B cell (primary cell): ENCODE measurements around the gene EHD1. TPM values are rescaled to one million over a fixed set of nuclear protein-coding genes. Genes with fewer than 3 reads are reported as not detected.

Source experiments
- ATAC-seq: fragments of 200-7000 bp; cut with Tn5 transposase; one replicate; pipeline ENCODE4 v1.10.0; 2021; ENCODE audit warnings: low read depth, mild to moderate bottlenecking, moderate number of reproducible peaks, moderate library complexity
- CTCF ChIA-PET: fragments of 350-600 bp; sonication (Branson Sonifier 250); formaldehyde crosslinking; loops from one replicate; lab custom pipeline; 2021; ENCODE audit warnings: antibody characterized with exemption, inconsistent platforms; lab: Charles Lee
- POLR2A ChIA-PET: fragments of 350-600 bp; sonication (Branson Sonifier 250); formaldehyde crosslinking; loops from one replicate; lab custom pipeline; 2021; ENCODE audit warnings: antibody characterized with exemption; lab: Charles Lee
- DNase-seq: peaks from one replicate; pipeline ENCODE4 v3.0.0; 2013
- H2AFZ ChIP-seq: 2 replicates; pipeline ENCODE4 v1.6.1; 2012; ENCODE audit warnings: mild to moderate bottlenecking, low read depth, low read length; ENCODE audit not compliant: insufficient read depth, poor library complexity, severe bottlenecking
- H3K27ac ChIP-seq, 2 donors: 1 replicate in 1 of 2; 2 replicates in 1 of 2; pipeline ENCODE4 v1.5.1; 2012 to 2013; ENCODE audit warnings: low read length in 2 of 2, mild to moderate bottlenecking in 2 of 2, moderate library complexity in 1 of 2
- H3K27me3 ChIP-seq, 4 experiments: fragments of 200-600 bp in 1 of 4; sonication (generic) in 1 of 4; replicated peaks in 1 of 4; 1 replicate in 2 of 4; 2 replicates in 2 of 4; pipeline versions ENCODE4 v1.6.1 to v1.7.0; 2013 to 2016; ENCODE audit warnings: low read length in 3 of 4, mild to moderate bottlenecking in 2 of 4, mixed read lengths in 1 of 4, moderate library complexity in 1 of 4; ENCODE audit not compliant: insufficient read depth in 4 of 4, control insufficient read depth in 3 of 4; ENCODE audit errors: control extremely low read depth in 1 of 4
- H3K36me3 ChIP-seq, 2 experiments: replicated peaks in 1 of 2; 1 replicate in 1 of 2; 2 replicates in 1 of 2; pipeline versions ENCODE4 v1.6.1 to v1.7.1; 2013; ENCODE audit warnings: low read length in 1 of 2; ENCODE audit not compliant: insufficient read depth in 2 of 2, control insufficient read depth in 1 of 2; ENCODE audit errors: control extremely low read depth in 1 of 2, extremely low read depth in 1 of 2
- H3K4me1 ChIP-seq, 2 donors: fragments of 200-600 bp in 1 of 2; sonication (generic) in 1 of 2; 1 replicate in 1 of 2; 2 replicates in 1 of 2; pipeline versions ENCODE4 v1.5.1 to v1.6.1; 2013 to 2017; ENCODE audit warnings: low read length in 2 of 2; ENCODE audit not compliant: control insufficient read depth in 2 of 2, insufficient read depth in 2 of 2
- H3K4me2 ChIP-seq: replicated peaks from 2 replicates; pipeline ENCODE3; 2012; ENCODE audit warnings: mild to moderate bottlenecking, low read depth, low read length; ENCODE audit not compliant: poor library complexity, severe bottlenecking
- H3K4me3 ChIP-seq, 5 experiments: fragments of 200-600 bp in 1 of 5; sonication (generic) in 1 of 5; 1 replicate in 3 of 5; 2 replicates in 2 of 5; pipeline versions ENCODE4 v1.5.1 to v1.7.0; 2011 to 2016; ENCODE audit warnings: low read length in 4 of 5, mild to moderate bottlenecking in 4 of 5, low read depth in 2 of 5, control low read depth in 1 of 5, moderate library complexity in 1 of 5; ENCODE audit not compliant: insufficient read depth in 1 of 5; ENCODE audit errors: control extremely low read depth in 1 of 5, extremely low read depth in 1 of 5
- H3K79me2 ChIP-seq: fragments of 200-600 bp; sonication (generic); one replicate; pipeline ENCODE4 v1.6.0; 2016; ENCODE audit warnings: low read length; ENCODE audit not compliant: control insufficient read depth, insufficient read depth
- H3K9ac ChIP-seq: fragments of 200-600 bp; sonication (generic); 2 replicates; pipeline ENCODE4 v1.6.1; 2017; ENCODE audit warnings: mild to moderate bottlenecking, low read length, moderate library complexity
- H3K9me3 ChIP-seq, 3 donors: one replicate each; pipeline versions ENCODE4 v1.6.1 to v1.7.1; 2013; ENCODE audit warnings: low read length in 2 of 3; ENCODE audit not compliant: control insufficient read depth in 2 of 3, insufficient read depth in 1 of 3; ENCODE audit errors: control extremely low read depth in 1 of 3
- H4K20me1 ChIP-seq: 2 replicates; pipeline ENCODE4 v1.6.0; 2012; ENCODE audit warnings: mild to moderate bottlenecking, low read length; ENCODE audit not compliant: insufficient read depth, control insufficient read depth, poor library complexity, severe bottlenecking
- H3K27ac Mint-ChIP-seq: one replicate; pipeline ENCODE4 v1.8.0; 2021; ENCODE audit warnings: mixed read lengths
- H3K27me3 Mint-ChIP-seq: one replicate; pipeline ENCODE4 v1.8.0; 2021; ENCODE audit warnings: mixed read lengths
- H3K4me1 Mint-ChIP-seq: one replicate; pipeline ENCODE4 v1.8.0; 2021; ENCODE audit warnings: mixed read lengths
- H3K4me3 Mint-ChIP-seq: one replicate; pipeline ENCODE4 v1.8.0; 2021; ENCODE audit warnings: mixed read lengths
- H3K9me3 Mint-ChIP-seq: one replicate; pipeline ENCODE4 v1.8.0; 2022; ENCODE audit warnings: mixed read lengths; ENCODE audit not compliant: insufficient read depth
- EZH2 ChIP-seq: IDR thresholded peaks from 2 replicates; pipeline ENCODE4 v1.6.1; 2012; ENCODE audit warnings: borderline replicate concordance, low read depth, mild to moderate bottlenecking, moderate library complexity, low read length; ENCODE audit not compliant: insufficient read depth, poor library complexity, severe bottlenecking
- WGBS: methylation state at CpG from one replicate; pipeline ENCODE4 v1.1.5; 2013; ENCODE audit warnings: missing lambda C conversion rate; ENCODE audit not compliant: insufficient coverage; 5-methylcytosine and 5-hydroxymethylcytosine counted together
- intact Hi-C: fragments of 100-400 bp; cut with micrococcal nuclease; formaldehyde crosslinking; loops from one replicate; pipeline ENCODE4 v1.10.0; 2022
- polyA plus RNA-seq: library from polyadenylated mRNA; depleted of rRNA; stranded (reverse); fragments of >200 nt; gene quantifications from 2 replicates; pipeline ENCODE4 v1.2.3, GENCODE V29; 2012
- total RNA-seq, 2 donors: library from RNA; stranded (reverse); fragments of 120-200 nt in 1 of 2; gene quantifications; 1 replicate in 1 of 2; 2 replicates in 1 of 2; pipeline versions ENCODE4 v1.2.3 to v1.2.4, GENCODE V29; 2013 to 2022
- TF ChIP-seq, protein P1 (sequence below): fragments of 200-600 bp; IDR thresholded peaks from one replicate; pipeline ENCODE4 v1.8.0; 2022; ENCODE audit warnings: antibody characterized with exemption, mild to moderate bottlenecking

The EHD1 gene
- total and polyA plus RNA-seq, 2 donors (not counting 1 experiment from before 2014, with no cell fraction given) = 208 to 280 TPM

DNA sequence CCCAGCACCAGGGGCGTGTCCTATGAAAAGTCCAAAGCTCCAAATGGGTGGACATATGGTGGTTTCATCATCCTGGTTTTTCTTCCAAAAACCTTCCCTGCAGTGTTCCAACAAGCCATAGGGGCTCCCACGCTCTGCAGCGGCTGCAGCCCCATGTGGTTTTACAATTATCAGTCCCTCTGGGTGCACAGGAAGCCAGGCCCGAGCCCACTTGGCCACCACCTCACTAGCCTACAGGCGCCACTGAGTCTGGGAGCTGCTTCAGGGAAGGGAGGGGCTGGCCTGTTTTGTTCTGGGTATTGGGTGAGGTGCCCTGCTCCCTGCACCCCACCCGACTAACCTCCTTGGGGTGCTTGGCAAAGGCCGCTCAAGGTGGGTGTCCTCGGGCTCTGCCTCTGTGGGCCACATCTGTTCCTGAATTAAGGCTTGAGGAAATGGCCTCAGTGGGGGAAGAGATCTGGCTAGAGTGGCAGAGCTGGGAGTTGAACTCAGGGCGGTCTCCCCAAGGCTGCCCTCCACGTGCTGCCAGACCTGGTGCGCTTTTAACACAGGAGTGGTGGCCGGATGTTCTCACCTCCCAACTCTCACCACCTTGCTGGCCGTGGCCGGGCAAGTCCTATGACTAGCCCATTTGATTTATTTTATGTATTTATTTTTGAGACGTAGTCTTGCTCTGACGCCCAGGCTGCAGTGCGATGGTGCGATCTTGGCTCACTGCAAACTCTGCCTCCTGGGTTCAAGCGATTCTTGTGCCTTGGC is 28.6 kb downstream of the EHD1 start:
- Histone ChIP-seq H3K4me3 (peak overlapping the region in 1 of 5 experiments; percentile 12), H2AFZ (no peak overlapping the region), H3K9ac (no peak overlapping the region), H3K4me1 (peaks cover 74 to 87% of the 10 kb centered on the region in 2 donors), H3K4me2 (peak overlapping the region; percentile 76), H3K9me3 (no peaks in the 10 kb centered on the region), H3K27ac (peak overlapping the region; percentile 90 to 100), H3K27me3 (no peaks in the 10 kb centered on the region), H3K79me2 (peaks cover 35% of the 10 kb centered on the region), H4K20me1 (no peaks in the 10 kb centered on the region), H3K36me3 (peaks cover 0 to 16% of the 10 kb centered on the region in 2 experiments)
- Mint-ChIP-seq H3K4me1 (peaks cover 80% of the 10 kb centered on the region), H3K27ac (peak overlapping the region; percentile 90), H3K27me3 (no peaks in the 10 kb centered on the region), H3K9me3 (no peaks in the 10 kb centered on the region), H3K4me3 (peak overlapping the region; percentile 55)
- ChIA-PET CTCF (interaction anchor here (0.6 to 29.2 kb wide), 15 partner anchors 13 to 532 kb away, joined by 3 to 1254 read pairs (median 10); partner anchors contain the start of genes ARL2, BATF2, EHD1 and FAU), POLR2A (interaction anchor here (0.5 to 8.7 kb wide), 13 partner anchors 9 to 766 kb away, joined by 3 to 158 read pairs (median 8); partner anchors contain the start of genes EHD1 and PCNX3)
- intact Hi-C loops = loop anchor here (10.0 kb wide), 1 partner anchor 105 kb away; the partner anchor contains the start of gene RASGRP2
- WGBS = 89% methylated on average over 9 of the region's 19 CpGs
- no peak for DNase-seq
- no peak for ATAC-seq
- TF ChIP-seq, protein P1, sequence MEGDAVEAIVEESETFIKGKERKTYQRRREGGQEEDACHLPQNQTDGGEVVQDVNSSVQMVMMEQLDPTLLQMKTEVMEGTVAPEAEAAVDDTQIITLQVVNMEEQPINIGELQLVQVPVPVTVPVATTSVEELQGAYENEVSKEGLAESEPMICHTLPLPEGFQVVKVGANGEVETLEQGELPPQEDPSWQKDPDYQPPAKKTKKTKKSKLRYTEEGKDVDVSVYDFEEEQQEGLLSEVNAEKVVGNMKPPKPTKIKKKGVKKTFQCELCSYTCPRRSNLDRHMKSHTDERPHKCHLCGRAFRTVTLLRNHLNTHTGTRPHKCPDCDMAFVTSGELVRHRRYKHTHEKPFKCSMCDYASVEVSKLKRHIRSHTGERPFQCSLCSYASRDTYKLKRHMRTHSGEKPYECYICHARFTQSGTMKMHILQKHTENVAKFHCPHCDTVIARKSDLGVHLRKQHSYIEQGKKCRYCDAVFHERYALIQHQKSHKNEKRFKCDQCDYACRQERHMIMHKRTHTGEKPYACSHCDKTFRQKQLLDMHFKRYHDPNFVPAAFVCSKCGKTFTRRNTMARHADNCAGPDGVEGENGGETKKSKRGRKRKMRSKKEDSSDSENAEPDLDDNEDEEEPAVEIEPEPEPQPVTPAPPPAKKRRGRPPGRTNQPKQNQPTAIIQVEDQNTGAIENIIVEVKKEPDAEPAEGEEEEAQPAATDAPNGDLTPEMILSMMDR = no peak
- no peak for TF ChIP-seq EZH2
